ENCODE data around the gene THSD4. TPM values are rescaled to one million over a fixed set of nuclear protein-coding genes. Genes with fewer than 3 reads are reported as not detected.

THSD4 gene
- total and polyA plus RNA-seq, 2 of the 8 experiments (the other 6 are each of a cell fraction or from before 2014, with no cell fraction given) = 2.5 to 6.2 TPM

GRCh38 chr15:71686221-71687050, 571.2 kb downstream of the THSD4 start (continued):
- TF ChIP-seq, protein P1, sequence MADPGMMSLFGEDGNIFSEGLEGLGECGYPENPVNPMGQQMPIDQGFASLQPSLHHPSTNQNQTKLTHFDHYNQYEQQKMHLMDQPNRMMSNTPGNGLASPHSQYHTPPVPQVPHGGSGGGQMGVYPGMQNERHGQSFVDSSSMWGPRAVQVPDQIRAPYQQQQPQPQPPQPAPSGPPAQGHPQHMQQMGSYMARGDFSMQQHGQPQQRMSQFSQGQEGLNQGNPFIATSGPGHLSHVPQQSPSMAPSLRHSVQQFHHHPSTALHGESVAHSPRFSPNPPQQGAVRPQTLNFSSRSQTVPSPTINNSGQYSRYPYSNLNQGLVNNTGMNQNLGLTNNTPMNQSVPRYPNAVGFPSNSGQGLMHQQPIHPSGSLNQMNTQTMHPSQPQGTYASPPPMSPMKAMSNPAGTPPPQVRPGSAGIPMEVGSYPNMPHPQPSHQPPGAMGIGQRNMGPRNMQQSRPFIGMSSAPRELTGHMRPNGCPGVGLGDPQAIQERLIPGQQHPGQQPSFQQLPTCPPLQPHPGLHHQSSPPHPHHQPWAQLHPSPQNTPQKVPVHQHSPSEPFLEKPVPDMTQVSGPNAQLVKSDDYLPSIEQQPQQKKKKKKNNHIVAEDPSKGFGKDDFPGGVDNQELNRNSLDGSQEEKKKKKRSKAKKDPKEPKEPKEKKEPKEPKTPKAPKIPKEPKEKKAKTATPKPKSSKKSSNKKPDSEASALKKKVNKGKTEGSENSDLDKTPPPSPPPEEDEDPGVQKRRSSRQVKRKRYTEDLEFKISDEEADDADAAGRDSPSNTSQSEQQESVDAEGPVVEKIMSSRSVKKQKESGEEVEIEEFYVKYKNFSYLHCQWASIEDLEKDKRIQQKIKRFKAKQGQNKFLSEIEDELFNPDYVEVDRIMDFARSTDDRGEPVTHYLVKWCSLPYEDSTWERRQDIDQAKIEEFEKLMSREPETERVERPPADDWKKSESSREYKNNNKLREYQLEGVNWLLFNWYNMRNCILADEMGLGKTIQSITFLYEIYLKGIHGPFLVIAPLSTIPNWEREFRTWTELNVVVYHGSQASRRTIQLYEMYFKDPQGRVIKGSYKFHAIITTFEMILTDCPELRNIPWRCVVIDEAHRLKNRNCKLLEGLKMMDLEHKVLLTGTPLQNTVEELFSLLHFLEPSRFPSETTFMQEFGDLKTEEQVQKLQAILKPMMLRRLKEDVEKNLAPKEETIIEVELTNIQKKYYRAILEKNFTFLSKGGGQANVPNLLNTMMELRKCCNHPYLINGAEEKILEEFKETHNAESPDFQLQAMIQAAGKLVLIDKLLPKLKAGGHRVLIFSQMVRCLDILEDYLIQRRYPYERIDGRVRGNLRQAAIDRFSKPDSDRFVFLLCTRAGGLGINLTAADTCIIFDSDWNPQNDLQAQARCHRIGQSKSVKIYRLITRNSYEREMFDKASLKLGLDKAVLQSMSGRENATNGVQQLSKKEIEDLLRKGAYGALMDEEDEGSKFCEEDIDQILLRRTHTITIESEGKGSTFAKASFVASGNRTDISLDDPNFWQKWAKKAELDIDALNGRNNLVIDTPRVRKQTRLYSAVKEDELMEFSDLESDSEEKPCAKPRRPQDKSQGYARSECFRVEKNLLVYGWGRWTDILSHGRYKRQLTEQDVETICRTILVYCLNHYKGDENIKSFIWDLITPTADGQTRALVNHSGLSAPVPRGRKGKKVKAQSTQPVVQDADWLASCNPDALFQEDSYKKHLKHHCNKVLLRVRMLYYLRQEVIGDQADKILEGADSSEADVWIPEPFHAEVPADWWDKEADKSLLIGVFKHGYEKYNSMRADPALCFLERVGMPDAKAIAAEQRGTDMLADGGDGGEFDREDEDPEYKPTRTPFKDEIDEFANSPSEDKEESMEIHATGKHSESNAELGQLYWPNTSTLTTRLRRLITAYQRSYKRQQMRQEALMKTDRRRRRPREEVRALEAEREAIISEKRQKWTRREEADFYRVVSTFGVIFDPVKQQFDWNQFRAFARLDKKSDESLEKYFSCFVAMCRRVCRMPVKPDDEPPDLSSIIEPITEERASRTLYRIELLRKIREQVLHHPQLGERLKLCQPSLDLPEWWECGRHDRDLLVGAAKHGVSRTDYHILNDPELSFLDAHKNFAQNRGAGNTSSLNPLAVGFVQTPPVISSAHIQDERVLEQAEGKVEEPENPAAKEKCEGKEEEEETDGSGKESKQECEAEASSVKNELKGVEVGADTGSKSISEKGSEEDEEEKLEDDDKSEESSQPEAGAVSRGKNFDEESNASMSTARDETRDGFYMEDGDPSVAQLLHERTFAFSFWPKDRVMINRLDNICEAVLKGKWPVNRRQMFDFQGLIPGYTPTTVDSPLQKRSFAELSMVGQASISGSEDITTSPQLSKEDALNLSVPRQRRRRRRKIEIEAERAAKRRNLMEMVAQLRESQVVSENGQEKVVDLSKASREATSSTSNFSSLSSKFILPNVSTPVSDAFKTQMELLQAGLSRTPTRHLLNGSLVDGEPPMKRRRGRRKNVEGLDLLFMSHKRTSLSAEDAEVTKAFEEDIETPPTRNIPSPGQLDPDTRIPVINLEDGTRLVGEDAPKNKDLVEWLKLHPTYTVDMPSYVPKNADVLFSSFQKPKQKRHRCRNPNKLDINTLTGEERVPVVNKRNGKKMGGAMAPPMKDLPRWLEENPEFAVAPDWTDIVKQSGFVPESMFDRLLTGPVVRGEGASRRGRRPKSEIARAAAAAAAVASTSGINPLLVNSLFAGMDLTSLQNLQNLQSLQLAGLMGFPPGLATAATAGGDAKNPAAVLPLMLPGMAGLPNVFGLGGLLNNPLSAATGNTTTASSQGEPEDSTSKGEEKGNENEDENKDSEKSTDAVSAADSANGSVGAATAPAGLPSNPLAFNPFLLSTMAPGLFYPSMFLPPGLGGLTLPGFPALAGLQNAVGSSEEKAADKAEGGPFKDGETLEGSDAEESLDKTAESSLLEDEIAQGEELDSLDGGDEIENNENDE (IDR thresholded peaks at IDR 0.05; ENCODE audit: insufficient replicate concordance, low read length) = no peak
- TF ChIP-seq JUN (IDR thresholded peaks at IDR 0.05; ENCODE audit: low read depth, low read length) (no peak), CHD2 (IDR thresholded peaks at IDR 0.05; ENCODE audit: low read length) (no peak), CEBPB (IDR thresholded peaks at IDR 0.05; ENCODE audit: low read depth, low read length) (no peak), SRF (IDR thresholded peaks at IDR 0.05; ENCODE audit: low read depth, low read length) (no peak), HDAC6 (IDR thresholded peaks at IDR 0.05; ENCODE audit: low read depth, low read length) (no peak), SIN3A (conservative IDR thresholded peaks at IDR 0.05 in 1 of 2, IDR thresholded peaks at IDR 0.05 in 1 of 2; ENCODE audit: low read depth in 1 of 2, low read length in 2 of 2) (no peak), SAP30 (IDR thresholded peaks at IDR 0.05; ENCODE audit: insufficient read depth, insufficient replicate concordance, low read length) (no peak), CBX8 (IDR thresholded peaks at IDR 0.05; ENCODE audit: borderline replicate concordance, low read depth, low read length) (no peak), FOSL1 (IDR thresholded peaks at IDR 0.05; ENCODE audit: insufficient read depth, low read depth, low read length) (no peak)

Data from H1 (cell line).